C1 segment of cervical spinal cord (tissue), 14 donors: ENCODE measurements around the gene SARDH.
A peak's percentile ranks its signal among the peaks of the same experiment; 100 is the strongest.
"Not testable (repeated sequence)": the region's sequence is repeated elsewhere in the genome, so short reads cannot be mapped to it uniquely, and the experiment has no call there.

Experiments
- DNase-seq, 14 donors: peaks; one replicate each; lab custom pipeline; 2025; lab: John Stamatoyannopoulos, UW

SARDH gene

DNA sequence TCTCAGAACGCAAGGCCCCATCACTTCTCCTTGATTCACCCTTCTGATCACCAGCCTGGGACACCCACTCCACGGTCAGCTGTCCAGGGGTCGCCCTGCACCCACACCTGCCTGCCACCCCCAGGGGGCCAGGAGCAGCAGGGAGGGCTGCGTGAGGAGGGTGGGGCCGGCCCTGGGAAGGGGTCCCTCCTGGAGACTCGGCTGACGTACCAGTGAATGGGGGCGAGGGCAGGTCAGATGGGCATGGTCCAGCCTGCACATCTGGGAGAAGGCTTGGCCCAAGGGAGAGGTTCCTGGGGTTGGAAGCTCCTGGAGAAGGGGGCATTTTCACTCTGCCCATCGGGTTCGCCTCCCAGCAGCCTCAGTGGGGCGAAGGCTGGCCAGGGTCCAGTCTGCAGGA lies 21.8 kb upstream of the SARDH start:
- no peak for DNase-seq

DNA sequence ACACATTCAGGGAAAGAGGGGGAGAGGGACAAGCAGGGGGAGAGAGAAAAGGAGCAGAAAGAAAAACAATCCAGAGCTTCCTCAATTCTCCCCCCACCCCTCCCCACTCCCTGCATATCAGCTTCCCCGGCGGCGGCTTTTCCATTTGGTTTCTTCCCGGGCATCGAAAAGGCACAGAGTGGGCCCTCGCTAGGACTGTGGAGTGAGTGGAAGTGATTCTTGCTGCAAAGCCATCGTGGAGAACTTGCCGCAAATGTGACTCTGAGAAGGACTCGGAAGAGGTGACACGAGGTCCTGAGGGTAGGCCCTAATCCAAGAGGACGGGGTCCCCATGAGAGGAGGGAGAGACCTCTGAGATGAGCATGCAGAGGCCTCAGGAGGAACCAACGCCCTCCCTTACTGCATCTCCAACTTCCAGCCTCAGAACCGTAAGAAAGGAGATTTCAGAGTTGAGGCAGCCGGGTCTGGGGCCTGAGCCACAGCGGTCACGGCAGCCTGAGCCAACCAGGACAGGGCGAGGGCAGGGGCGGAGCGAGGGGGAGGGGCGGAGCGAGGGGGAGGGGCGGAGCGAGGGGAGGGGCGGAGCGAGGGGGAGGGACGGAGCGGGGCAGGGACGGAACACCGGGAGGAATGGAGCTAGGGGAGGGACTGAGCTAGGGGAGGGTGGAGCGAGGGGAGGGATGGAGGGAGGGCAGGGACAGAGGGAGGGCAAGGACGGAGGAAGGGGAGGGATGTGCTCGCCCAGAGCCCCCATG lies 21.2 kb upstream of the SARDH start:
- DNase-seq = no peak

DNA sequence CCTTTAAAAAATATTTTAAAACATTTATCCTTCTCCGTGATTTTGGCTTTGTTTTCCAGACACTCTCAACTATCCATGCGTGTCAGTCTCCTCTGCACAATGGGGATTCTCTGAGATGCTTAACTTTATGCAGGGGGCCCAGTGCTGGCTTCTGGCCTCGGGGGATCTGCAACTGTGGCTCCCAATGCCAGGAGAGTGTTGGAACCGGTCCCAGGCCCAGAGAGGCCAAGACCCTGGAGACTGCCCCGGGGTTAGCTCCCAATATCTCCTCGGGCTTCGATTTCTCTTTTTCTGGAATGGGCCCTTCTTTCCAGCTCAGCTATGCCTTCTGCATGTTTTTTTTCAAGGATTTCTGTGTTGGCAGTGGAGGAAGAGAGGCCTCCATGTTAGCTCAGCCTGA lies 20.1 kb upstream of the SARDH start:
- no peak for DNase-seq

DNA sequence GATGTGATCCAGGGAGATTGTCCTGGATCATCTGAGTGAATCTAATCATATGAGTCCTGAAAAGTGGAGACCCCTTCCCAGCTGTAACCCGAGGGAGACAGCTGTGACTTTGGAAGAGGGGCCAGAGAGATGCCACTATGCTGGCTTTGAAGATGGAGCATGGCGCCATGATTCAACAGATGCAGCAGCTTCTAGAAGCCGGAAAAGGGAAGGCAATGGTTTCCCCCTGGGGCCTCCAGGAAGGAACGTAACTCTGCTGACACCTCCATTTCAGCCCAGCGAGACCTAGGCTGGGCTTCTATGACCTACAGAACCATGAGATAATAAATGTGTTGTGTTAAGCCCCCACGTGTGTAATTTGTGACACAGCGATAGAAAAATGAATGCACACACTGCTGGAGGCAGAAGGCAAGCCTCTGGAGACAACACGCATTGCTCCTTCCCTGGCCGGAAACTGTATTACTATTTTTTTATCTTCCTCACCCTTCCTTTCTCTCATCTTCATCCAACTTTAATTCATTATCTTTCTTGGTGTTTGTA lies 16.6 kb upstream of the SARDH start:
- DNase-seq = no peak

DNA sequence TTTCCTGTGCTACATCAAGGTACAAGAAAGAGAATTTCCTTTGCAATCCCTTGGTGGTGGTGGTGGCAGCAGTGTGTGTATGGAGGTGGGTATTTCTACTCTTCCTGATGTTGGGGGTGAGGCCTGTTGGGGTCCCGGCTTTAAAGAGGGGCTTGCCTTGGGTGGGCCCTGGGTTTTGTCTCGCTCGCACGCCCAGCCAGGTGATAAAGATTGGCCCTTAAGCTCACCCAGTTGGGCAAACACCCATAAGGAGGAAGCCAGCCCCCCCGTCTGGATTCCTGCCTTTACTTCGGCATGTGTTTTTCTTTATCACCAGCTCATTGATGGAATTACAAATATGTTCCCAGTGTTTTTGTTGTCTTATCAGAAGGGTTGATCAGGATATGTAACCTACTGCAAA lies 16.0 kb upstream of the SARDH start:
- no peak for DNase-seq

- no peak for DNase-seq
These were observed 14.7 kb upstream of the SARDH start for GRCh38 chr9:133752739-133753446.

DNA sequence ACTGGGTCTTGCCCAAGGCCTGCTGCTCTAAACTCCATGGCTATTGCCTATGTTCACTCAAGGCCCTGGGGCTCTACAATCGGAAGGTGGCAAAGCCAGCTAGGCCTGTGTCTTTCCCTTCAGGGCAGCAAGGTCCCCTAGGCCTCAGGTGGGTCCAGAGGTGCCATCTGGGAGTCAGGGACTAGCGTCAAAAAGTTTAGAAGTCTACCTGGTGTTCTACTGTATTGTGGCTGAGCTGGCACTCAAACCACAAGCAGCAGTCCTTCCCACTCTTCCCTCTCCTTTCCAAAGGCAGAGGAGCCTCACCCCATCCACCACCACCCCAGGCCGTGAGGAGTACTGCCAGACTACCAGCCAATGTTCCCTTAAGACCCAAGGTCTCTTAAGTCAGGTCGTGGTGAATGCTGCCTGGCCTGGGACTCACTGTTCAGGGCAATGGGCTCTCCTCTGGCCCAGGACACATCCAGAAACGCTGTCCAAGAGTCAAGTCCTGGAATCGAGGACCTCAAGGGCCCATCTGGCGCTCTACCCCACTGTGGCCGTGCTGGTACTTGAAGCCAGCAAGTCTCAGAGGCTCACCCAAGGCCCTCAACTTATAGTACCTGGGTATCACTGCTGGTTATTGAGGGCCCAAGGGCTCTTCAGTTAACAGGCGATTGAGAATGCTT lies 13.0 kb upstream of the SARDH start:
- DNase-seq = no peak

DNA sequence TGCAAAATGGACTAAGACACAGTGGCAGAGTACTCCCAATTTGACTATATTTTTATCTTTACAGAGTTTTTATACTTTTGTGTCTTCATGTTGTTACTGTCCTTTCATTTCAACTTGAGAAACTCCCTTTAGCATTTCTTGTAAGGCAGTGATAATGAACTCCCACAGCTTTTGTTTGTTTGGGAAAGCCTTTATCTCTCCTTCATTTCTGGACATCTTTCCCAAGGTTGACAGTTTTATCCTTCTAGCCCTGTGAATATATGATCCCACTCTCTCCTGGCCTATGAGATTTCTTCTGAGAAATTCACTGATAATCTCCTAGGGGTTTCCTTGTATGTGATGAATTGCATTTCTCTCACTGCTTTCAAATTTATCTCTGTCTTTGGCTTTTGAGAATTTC lies 9.2 kb upstream of the SARDH start:
- DNase-seq = no peak

DNA sequence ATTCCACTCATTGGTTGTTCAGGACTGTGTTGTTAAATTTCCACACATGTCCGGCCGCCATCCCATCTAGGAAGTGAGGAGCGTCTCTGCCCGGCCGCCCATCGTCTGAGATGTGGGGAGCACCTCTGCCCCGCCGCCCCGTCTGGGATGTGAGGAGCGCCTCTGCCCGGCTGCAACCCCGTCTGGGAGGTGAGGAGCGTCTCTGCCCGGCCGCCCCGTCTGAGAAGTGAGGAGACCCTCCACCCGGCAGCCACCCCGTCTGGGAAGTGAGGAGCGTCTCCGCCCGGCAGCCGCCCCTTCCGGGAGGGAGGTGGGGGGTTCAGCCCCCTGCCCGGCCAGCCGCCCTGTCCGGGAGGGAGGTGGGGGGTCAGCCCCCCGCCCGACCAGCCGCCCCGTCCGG lies 6.4 kb upstream of the SARDH start:
- not testable (repeated sequence) for DNase-seq

DNA sequence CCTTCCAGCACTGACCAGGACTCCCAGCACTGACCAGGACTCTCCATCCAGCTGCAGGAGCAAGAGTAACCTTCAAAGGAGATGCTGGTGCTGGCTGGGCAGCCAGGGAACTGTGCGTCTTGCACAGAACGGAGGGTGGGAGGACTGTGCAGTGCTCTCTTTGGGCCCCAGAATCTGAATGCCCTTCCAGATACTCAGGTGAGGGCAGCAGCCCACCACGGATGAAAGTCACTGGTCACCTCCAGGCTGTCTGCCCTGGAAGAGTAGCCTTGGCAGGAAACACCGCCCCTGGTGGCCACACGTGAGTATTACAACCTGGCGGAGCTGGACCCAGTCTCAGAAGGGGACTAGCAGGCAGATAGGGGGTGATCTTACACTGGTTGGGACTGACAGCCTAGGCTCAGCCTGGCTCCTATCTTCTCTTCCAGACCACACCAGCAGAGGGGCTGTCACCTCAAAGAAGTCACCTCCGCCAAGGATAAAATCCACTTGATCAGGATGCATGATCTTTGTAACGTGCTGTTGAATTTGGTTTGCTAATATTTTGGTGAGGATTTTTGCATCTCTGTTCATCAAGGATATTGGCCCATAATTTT lies 4.8 kb upstream of the SARDH start:
- peak in 11 of 14 donors; percentile 13 to 74 (median 41) for DNase-seq

DNA sequence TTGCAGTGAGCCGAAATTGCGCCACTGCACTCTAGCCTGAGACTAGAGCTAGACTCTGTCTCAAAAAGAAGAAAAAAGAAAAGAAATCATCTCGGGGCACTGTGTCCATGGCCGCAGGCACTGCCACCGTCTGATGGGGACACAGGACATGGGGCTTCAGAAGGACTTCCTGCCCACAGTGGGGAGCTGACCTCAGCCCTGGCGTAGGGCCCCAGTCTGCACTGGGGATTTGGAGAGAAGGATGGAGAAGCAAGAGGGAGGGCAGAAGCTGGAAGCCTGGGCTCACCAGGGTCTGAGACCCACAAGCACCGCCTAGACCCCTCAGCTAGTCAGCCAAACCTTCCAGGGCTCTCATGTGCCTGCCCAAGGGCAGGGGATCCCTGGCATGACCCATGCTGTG lies 4.1 kb upstream of the SARDH start:
- DNase-seq = no peak

DNA sequence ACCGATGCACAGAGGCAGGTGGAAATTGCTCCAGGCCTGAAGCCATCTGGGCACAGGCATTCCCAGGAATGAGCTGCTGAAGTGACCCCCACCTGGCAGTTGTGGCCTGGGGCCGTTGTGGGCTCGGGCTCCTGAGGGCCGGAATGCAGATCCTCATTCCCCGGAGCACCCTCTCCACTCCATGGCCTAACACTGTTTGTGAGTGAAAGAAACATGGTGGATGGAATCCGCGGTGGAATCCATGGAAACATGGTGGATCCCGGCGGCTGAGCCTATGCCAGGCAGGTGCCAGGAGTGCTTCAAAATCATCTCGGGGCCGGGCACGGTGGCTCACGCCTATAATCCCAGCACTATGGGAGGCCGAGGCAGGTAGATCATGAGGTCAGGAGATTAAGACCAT lies 3.6 kb upstream of the SARDH start:
- DNase-seq = no peak

DNA sequence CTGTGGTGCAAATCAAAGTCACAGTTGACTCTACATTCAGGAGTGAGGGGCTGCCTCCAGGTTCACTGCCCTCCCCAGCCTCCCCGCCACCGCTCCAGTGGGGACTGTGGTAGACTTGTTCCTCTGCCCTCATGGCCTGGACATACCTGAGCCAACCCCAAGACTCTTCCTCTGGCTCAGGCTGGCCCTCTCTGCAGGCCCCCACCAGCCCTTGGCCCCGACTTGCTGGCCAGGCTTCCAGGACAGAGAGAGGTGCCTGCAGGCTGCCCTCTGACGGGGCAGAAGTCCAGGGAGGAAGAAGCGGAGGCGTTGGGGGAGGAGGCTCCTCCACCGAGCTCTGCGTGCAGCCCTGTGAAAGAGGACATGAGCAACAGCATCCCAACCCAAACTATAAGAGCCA lies 2.8 kb upstream of the SARDH start:
- DNase-seq = no peak

DNA sequence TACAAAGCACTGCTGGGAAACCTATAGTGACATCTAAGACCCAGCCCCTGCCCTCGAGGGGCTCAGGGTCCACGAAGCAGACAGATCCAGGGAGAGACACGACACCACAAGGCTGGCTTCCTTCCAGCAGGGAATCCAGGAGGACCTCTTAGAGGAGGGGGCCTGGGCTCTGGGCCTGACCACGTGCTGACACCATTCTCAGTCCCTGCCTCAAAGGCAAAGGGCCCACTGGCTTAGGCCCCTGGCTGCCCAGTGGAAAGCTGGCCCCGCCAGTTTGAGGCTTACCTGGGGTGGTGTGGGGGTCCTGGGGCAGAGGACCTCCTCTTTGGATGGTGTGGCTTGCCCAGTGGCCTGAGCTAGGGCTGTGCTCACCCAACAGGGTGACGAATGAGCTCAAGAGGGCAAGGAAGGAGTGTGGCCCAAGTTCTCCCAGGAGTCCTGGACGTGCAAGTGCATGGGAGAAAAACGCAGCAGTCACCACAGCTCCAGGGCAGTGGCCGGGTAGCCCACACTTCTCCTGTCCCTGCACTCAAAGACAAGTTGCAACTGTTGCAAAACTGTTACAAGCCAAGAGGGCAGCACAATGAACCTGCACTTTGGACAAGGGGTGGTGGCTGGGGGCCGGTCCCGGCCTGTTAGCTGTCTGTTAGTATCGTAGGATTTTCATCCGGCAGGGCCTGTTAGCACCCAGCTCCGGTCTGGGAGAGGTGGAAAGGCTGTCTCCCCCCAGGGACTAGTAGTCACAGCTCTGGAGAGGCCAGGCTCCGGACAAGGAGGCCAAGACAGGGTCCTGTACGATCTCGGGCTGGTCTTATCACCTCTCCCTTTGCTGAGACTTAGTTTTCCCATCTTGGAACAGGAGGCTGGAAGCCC lies 1.5 kb upstream of the SARDH start:
- no peak for DNase-seq

DNA sequence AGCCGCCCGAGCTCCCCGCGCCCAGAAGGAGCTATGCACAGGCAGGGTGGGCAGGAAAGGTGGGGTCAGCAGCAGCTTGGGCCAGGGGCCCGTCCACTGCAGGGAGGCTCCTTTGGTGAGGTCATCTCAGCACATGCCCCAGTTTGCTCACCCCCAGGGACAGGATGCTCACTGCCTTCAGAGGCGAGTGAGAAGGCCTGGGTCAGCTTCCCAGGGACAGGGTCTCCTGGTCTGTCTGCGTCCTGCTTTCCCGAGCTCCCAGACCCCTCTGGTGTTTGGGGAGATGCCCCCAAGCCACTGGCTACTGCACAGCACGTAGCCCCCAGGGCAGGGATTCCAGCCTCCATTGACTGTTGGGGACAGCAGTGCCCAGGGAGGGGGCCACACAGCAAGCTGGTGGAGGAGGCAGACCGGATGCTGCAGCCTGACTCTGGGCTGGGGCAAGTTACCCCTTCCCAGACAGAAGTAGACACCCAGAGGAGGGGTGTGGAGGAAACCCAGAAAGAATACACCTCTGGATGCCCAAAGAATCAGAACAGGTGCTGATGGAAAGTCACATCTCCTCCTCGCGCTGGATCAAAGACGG lies 581 bp upstream of the SARDH start:
- DNase-seq = no peak

DNA sequence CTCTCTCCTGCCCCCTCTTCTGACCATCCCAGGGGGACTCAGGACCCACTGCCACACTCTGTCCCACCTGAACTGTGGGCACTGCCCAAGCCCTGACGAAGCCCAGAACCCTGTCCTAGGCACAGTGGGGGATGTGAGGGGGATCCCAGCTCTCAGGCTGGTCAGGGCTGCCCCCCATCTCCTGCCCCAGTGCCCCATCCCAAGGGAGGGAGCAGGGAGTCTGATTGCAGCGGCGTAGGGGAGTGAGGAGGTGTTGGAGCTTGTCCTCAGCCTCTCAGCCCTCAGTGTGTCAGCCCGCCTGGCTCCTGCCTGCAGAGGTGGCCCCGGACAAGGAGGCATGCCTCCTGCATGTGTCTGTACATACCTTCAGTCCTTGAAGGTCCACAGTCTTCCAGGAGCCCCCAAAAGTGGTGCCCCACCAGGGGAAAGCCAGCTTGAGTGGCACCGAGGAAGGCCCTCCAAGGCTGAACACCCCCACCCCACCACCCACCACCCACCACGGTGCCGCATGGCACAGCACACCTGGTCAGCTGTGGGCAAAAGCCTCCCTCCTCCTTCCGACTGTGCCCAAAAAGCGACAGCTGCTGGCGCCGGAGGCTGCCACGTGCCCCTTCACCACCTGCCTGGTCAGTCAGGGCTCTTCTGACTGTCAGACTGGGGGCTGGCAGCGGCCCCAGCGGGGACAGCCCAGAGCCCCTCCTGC lies 930 bp downstream of the SARDH start:
- DNase-seq = no peak

DNA sequence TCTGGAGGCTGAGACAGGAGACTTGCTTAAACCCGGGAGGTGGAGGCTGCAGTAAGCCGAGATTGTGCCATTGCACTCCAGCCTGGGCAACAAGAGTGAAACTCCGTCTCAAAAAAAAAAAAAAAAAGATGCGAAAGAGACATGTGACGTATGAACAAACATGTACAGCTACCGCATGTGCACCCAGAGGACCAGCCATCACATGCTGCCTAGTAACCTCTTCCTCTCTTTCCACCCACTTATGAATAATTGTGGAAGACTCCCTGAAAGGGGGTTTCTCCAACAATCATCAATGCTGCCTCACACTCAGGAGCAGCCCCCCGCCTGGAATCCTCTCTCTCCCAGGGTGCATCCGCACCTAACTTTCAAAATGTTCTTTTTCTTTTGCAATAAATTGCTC lies 2.2 kb downstream of the SARDH start:
- DNase-seq = no peak

GRCh38 chr9:133735415-133735775 lies 2.8 kb downstream of the SARDH start:
- no peak for DNase-seq

- no peak for DNase-seq
These were observed 3.4 kb downstream of the SARDH start for GRCh38 chr9:133734590-133735414.
